VCaP (cell line): ENCODE measurements around the gene NEK7.

ENCODE experiments used
- H3K27ac ChIP-seq: fragments of 450-650 bp; 2 replicates; pipeline ENCODE4 v1.5.1; 2017
- CTCF ChIP-seq: fragments of 450-650 bp; conservative IDR thresholded peaks from 2 replicates; pipeline ENCODE4 v1.5.1; 2017; ENCODE audit warnings: mild to moderate bottlenecking, moderate library complexity

Gene NEK7

GRCh38 chr1:198156745-198157240 is at the start of gene NEK7:
Gene NEK7 (plus strand): TSS chr1:198156998. CDS start chr1:198232581, 75,583 bp downstream.
- no peak for TF ChIP-seq CTCF
- H3K27ac ChIP-seq: peak within 1 kb of the TSS; percentile 95

- no peak for TF ChIP-seq CTCF
- no peak overlapping the region for H3K27ac ChIP-seq
These were observed 49.7 kb upstream of the NEK7 start for GRCh38 chr1:198107091-198107501.

GRCh38 chr1:198108636-198109370 is 48.0 kb upstream of the NEK7 start:
- TF ChIP-seq CTCF: no peak
- H3K27ac ChIP-seq: no peak overlapping the region

GRCh38 chr1:198109371-198109715 is 47.5 kb upstream of the NEK7 start:
- TF ChIP-seq CTCF: no peak
- H3K27ac ChIP-seq: no peak overlapping the region

GRCh38 chr1:198113342-198113750 is 43.5 kb upstream of the NEK7 start:
- no peak for TF ChIP-seq CTCF
- no peak overlapping the region for H3K27ac ChIP-seq

- H3K27ac ChIP-seq: no peak overlapping the region
- TF ChIP-seq CTCF: no peak
These were observed 40.7 kb upstream of the NEK7 start for GRCh38 chr1:198116069-198116468.

- H3K27ac ChIP-seq: no peak overlapping the region
- no peak for TF ChIP-seq CTCF
These were observed 40.3 kb upstream of the NEK7 start for GRCh38 chr1:198116469-198116868.
